ENCODE results near the gene SLFN14. TPM values are rescaled to one million over a fixed set of nuclear protein-coding genes. Genes with fewer than 3 reads are reported as not detected.

The SLFN14 gene
- total RNA-seq, 1 experiment from 2014 or later, result not detected

GRCh38 chr17:35588196-35588920, 27.7 kb upstream of the SLFN14 start:
- no peaks in the 10 kb centered on the region for H3K9me3 Mint-ChIP-seq (ENCODE audit: unreplicated experiment)
- no TSS peak for BruUV-seq (replicated peaks)
- ChIA-PET POLR2A (interaction anchor here (0.6 to 7.2 kb wide), 30 partner anchors 9 to 635 kb away, joined by 3 to 327 read pairs (median 4); partner anchors contain the start of genes PEX12, RFFL, SLFN12 and SLFN5), CTCF (interaction anchor here (0.6 to 4.4 kb wide), 9 partner anchors 10 to 216 kb away, joined by 3 to 27 read pairs (median 3); partner anchors contain the start of gene PEX12)
- H3K27me3 Mint-ChIP-seq (ENCODE audit: insufficient read depth, unreplicated experiment), result no peaks in the 10 kb centered on the region
- TF ChIP-seq CTCF (IDR thresholded peaks at IDR 0.05; ENCODE audit: unreplicated experiment), result no peak
- intact Hi-C loops (cut with micrococcal nuclease), result no loop called here
- peak overlapping the region; percentile 99 for H3K27ac Mint-ChIP-seq (ENCODE audit: low read depth, unreplicated experiment)
- H3K4me1 Mint-ChIP-seq (ENCODE audit: insufficient read depth, unreplicated experiment), result peaks cover 18% of the 10 kb centered on the region
- peaks cover 9% of the 10 kb centered on the region for H3K36me3 Mint-ChIP-seq (ENCODE audit: insufficient read depth, unreplicated experiment)
- DNase-seq (ENCODE audit: unreplicated experiment), result peak; percentile 89
- H3K4me3 Mint-ChIP-seq (ENCODE audit: unreplicated experiment), result peak overlapping the region; percentile 97

GRCh38 chr17:35587074-35587961, 26.7 kb upstream of the SLFN14 start, which contains the start of gene AP2B1:
Gene AP2B1 (plus strand): TSS chr17:35587322. CDS start chr17:35594031, 6,709 bp downstream.
- Mint-ChIP-seq H3K27me3 (ENCODE audit: insufficient read depth, unreplicated experiment) (no peaks in the 10 kb centered on the region), H3K4me1 (ENCODE audit: insufficient read depth, unreplicated experiment) (peaks cover 18% of the 10 kb centered on the region), H3K36me3 (ENCODE audit: insufficient read depth, unreplicated experiment) (peaks cover 9% of the 10 kb centered on the region), H3K27ac (ENCODE audit: low read depth, unreplicated experiment) (peak within 1 kb of the TSS; percentile 99), H3K9me3 (ENCODE audit: unreplicated experiment) (no peaks in the 10 kb centered on the region), H3K4me3 (ENCODE audit: unreplicated experiment) (peak within 1 kb of the TSS; percentile 97)
- no peak for TF ChIP-seq CTCF (IDR thresholded peaks at IDR 0.05; ENCODE audit: unreplicated experiment)
- ChIA-PET POLR2A (interaction anchor here (0.6 to 7.2 kb wide), 13 partner anchors 10 to 346 kb away, joined by 3 to 327 read pairs (median 6); partner anchors contain the start of genes PEX12, SLFN12, SLFN5 and TAF15), CTCF (interaction anchor here (0.9 kb wide), 2 partner anchors 9 to 17 kb away, joined by 3 to 5 read pairs; partner anchors contain the start of gene PEX12)
- intact Hi-C loops (cut with micrococcal nuclease), result no loop called here
- DNase-seq (ENCODE audit: unreplicated experiment), result peak; percentile 95
- BruUV-seq (replicated peaks), result TSS peak; percentile 69

GRCh38 chr17:35586569-35587073, 26.0 kb upstream of the SLFN14 start:
- Mint-ChIP-seq H3K27me3 (ENCODE audit: insufficient read depth, unreplicated experiment) (no peaks in the 10 kb centered on the region), H3K4me3 (ENCODE audit: unreplicated experiment) (peak overlapping the region; percentile 97), H3K9me3 (ENCODE audit: unreplicated experiment) (no peaks in the 10 kb centered on the region), H3K27ac (ENCODE audit: low read depth, unreplicated experiment) (peak overlapping the region; percentile 99), H3K36me3 (ENCODE audit: insufficient read depth, unreplicated experiment) (peaks cover 9% of the 10 kb centered on the region), H3K4me1 (ENCODE audit: insufficient read depth, unreplicated experiment) (peaks cover 18% of the 10 kb centered on the region)
- ChIA-PET POLR2A (interaction anchor here (0.6 to 7.2 kb wide), 9 partner anchors 9 to 345 kb away, joined by 3 to 327 read pairs (median 6); partner anchors contain the start of genes PEX12, SLFN12, SLFN5 and TAF15), CTCF (interaction anchor here (0.9 kb wide), 2 partner anchors 8 to 16 kb away, joined by 3 to 5 read pairs; partner anchors contain the start of gene PEX12)
- TF ChIP-seq CTCF (IDR thresholded peaks at IDR 0.05; ENCODE audit: unreplicated experiment), result no peak
- intact Hi-C loops (cut with micrococcal nuclease), result no loop called here
- BruUV-seq (replicated peaks), result TSS peak; percentile 96
- no peak for DNase-seq (ENCODE audit: unreplicated experiment)
